ENCODE measurements around the gene YWHAB.

DNA sequence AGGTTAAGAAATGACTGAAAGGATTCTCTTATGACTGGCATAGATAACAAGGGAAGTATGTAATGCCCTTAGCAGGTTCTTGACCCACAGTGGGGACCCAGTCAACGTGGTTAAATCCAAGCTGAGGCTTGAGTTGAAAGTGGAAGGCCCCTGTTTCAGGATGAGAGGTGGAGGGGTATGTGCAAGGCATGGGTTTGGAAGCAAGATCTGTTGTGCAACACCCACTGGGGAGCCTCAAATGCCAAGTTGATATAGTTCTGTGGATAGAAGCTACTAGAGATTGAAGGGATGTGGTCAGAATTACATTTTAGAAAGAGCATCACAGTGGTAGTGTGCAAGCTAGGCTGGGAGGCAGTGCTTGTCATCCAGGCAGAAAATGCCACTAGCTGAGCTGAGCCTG is 29.4 kb downstream of the YWHAB start:
- TF ChIP-seq POLR2A (IDR thresholded peaks at IDR 0.05; ENCODE audit: low read length), result no peak
- TF ChIP-seq GATA1 (IDR thresholded peaks at IDR 0.05; ENCODE audit: low read depth, low read length), result no peak

Measured in erythroblast (primary cell).